GM23248 (cell line): ENCODE results near the gene TSSC4. TPM values are rescaled to one million over a fixed set of nuclear protein-coding genes. Genes with fewer than 3 reads are reported as not detected.
"Not testable (repeated sequence)": the region's sequence is repeated elsewhere in the genome, so short reads cannot be mapped to it uniquely, and the experiment has no call there.

Source experiments
- DNase-seq: peaks from one replicate; pipeline ENCODE4 v3.0.0-alpha.2; 2015
- H2AFZ ChIP-seq: fragments of 200-600 bp; sonication (generic); 2 replicates; pipeline ENCODE4 v1.6.1; 2016; ENCODE audit warnings: antibody characterized with exemption
- H3F3A ChIP-seq: fragments of 200-600 bp; sonication (generic); 2 replicates; pipeline ENCODE4 v1.6.1; 2016; ENCODE audit warnings: mild to moderate bottlenecking, antibody characterized with exemption, mixed run types; ENCODE audit not compliant: insufficient read depth
- H3K27ac ChIP-seq: fragments of 200-600 bp; sonication (generic); 2 replicates; pipeline ENCODE4 v1.5.1; 2016; ENCODE audit warnings: mild to moderate bottlenecking
- H3K27me3 ChIP-seq: fragments of 200-600 bp; sonication (generic); replicated peaks from 2 replicates; pipeline ENCODE4 v1.6.1; 2016; ENCODE audit warnings: mild to moderate bottlenecking; ENCODE audit not compliant: insufficient read depth
- H3K36me3 ChIP-seq: fragments of 200-600 bp; sonication (generic); 2 replicates; pipeline ENCODE4 v1.6.1; 2016; ENCODE audit warnings: low read depth, mild to moderate bottlenecking
- H3K4me1 ChIP-seq: fragments of 200-600 bp; sonication (generic); 2 replicates; pipeline ENCODE4 v1.6.1; 2016; ENCODE audit warnings: mild to moderate bottlenecking; ENCODE audit not compliant: insufficient read depth
- H3K4me2 ChIP-seq: fragments of 200-600 bp; sonication (generic); one replicate; pipeline ENCODE4 v1.6.1; 2016; ENCODE audit warnings: mild to moderate bottlenecking; ENCODE audit not compliant: unreplicated experiment
- H3K4me3 ChIP-seq: fragments of 200-600 bp; sonication (generic); 2 replicates; pipeline ENCODE4 v1.5.1; 2016; ENCODE audit warnings: mild to moderate bottlenecking
- H3K79me2 ChIP-seq: fragments of 200-600 bp; sonication (generic); 2 replicates; pipeline ENCODE4 v1.6.1; 2016; ENCODE audit warnings: mild to moderate bottlenecking; ENCODE audit not compliant: insufficient read depth
- H3K9ac ChIP-seq: fragments of 200-600 bp; sonication (generic); 2 replicates; pipeline ENCODE4 v1.6.1; 2016; ENCODE audit warnings: mild to moderate bottlenecking
- H3K9me2 ChIP-seq: fragments of 200-600 bp; sonication (generic); 2 replicates; pipeline ENCODE4 v1.6.1; 2016; ENCODE audit warnings: mixed run types, mild to moderate bottlenecking, moderate library complexity; ENCODE audit not compliant: insufficient read depth
- H3K9me3 ChIP-seq: fragments of 200-600 bp; sonication (generic); one replicate; pipeline ENCODE4 v1.6.1; 2017; ENCODE audit warnings: low read depth
- H4K20me1 ChIP-seq: fragments of 200-600 bp; sonication (generic); 2 replicates; pipeline ENCODE4 v1.6.0; 2016; ENCODE audit not compliant: insufficient read depth
- EZH2 ChIP-seq: fragments of 200-600 bp; sonication (generic); IDR thresholded peaks from 2 replicates; pipeline ENCODE4 v1.6.1; 2018; ENCODE audit warnings: antibody characterized with exemption, mild to moderate bottlenecking; ENCODE audit not compliant: insufficient read depth, poor library complexity, severe bottlenecking
- EZH2phosphoT487 ChIP-seq: fragments of 200-600 bp; sonication (generic); IDR thresholded peaks from 2 replicates; pipeline ENCODE4 v1.6.1; 2018; ENCODE audit warnings: antibody characterized with exemption, moderate library complexity, mild to moderate bottlenecking, low read depth; ENCODE audit not compliant: insufficient read depth
- WGBS, 2 experiments: methylation state at CpG; one replicate each; pipeline ENCODE4 v1.1.6; 2015 to 2017; ENCODE audit warnings: low lambda C conversion rate in 2 of 2, low coverage in 1 of 2; ENCODE audit errors: missing lambda C conversion rate in 2 of 2; 5-methylcytosine and 5-hydroxymethylcytosine counted together
- in situ Hi-C: fragments of 300-500 bp; cut with MboI; formaldehyde crosslinking; loops from 2 replicates; pipeline ENCODE4 v1.15.0; 2020
- polyA plus RNA-seq: library from polyadenylated mRNA; unstranded; fragments of >200 nt; fragmentation: Nextera tagmentation; extraction: Ambion mirVana; gene quantifications from 2 replicates; pipeline ENCODE4 v1.2.1, GENCODE V29; 2016
- total RNA-seq: library from RNA; depleted of rRNA; stranded (reverse); fragments of >200 nt; shearing (Covaris generic); gene quantifications from 2 replicates; pipeline ENCODE4 v1.2.3, GENCODE V29; 2014

Gene TSSC4
- total and polyA plus RNA-seq, 2 experiments from 2014 or later: 44.4 to 61.8 TPM

GRCh38 chr11:2363577-2364370, 36.8 kb upstream of the TSSC4 start:
- no peak for TF ChIP-seq EZH2phosphoT487
- TF ChIP-seq EZH2: no peak
- Histone ChIP-seq H3K27ac (no peak overlapping the region), H3F3A (no peaks in the 10 kb centered on the region), H3K4me1 (no peaks in the 10 kb centered on the region), H2AFZ (no peak overlapping the region), H3K27me3 (no peaks in the 10 kb centered on the region), H3K4me2 (no peak overlapping the region), H3K9me3 (no peaks in the 10 kb centered on the region), H3K79me2 (no peaks in the 10 kb centered on the region), H3K9me2 (no peaks in the 10 kb centered on the region), H3K36me3 (no peaks in the 10 kb centered on the region), H3K4me3 (no peak overlapping the region), H4K20me1 (no peaks in the 10 kb centered on the region), H3K9ac (no peak overlapping the region)
- WGBS, 2 experiments: 76 to 80% methylated on average over 14 to 15 of the region's 15 CpGs
- in situ Hi-C loops: no loop called here
- no peak for DNase-seq

- H3F3A ChIP-seq, DNase-seq, H3K4me2 ChIP-seq: not testable (repeated sequence)
These were observed 36.2 kb upstream of the TSSC4 start for GRCh38 chr11:2364386-2364785.

GRCh38 chr11:2365571-2366210, 34.9 kb upstream of the TSSC4 start:
- Histone ChIP-seq H3K9me2 (no peaks in the 10 kb centered on the region), H2AFZ (no peak overlapping the region), H3K36me3 (no peaks in the 10 kb centered on the region), H3K79me2 (no peaks in the 10 kb centered on the region), H3K4me3 (no peak overlapping the region), H3K9ac (no peak overlapping the region), H3K27me3 (no peaks in the 10 kb centered on the region), H3K4me1 (no peaks in the 10 kb centered on the region), H3K4me2 (no peak overlapping the region), H4K20me1 (no peaks in the 10 kb centered on the region), H3K9me3 (no peaks in the 10 kb centered on the region), H3F3A (no peaks in the 10 kb centered on the region), H3K27ac (no peak overlapping the region)
- in situ Hi-C loops: no loop called here
- DNase-seq: no peak
- TF ChIP-seq EZH2 (no peak), EZH2phosphoT487 (no peak)
- WGBS, 2 experiments: 79 to 80% methylated on average over 16 of the region's 16 CpGs

More at GRCh38 chr11:2364386-2364785, 36.2 kb upstream of the TSSC4 start:
- WGBS, 2 experiments: 75 to 80% methylated on average over 12 of the region's 12 CpGs
- H3K4me3 ChIP-seq, in situ Hi-C loops, H3K9me2 ChIP-seq, H2AFZ ChIP-seq, H4K20me1 ChIP-seq, H3K27me3 ChIP-seq, H3K79me2 ChIP-seq, H3K4me1 ChIP-seq, H3K9me3 ChIP-seq, H3K9ac ChIP-seq, H3K36me3 ChIP-seq, H3K27ac ChIP-seq: not testable (repeated sequence)

GRCh38 chr11:2366276-2366675, 34.3 kb upstream of the TSSC4 start:
- 46 to 51% methylated on average over 8 to 11 of the region's 11 CpGs for WGBS, 2 experiments
- Histone ChIP-seq H3K4me1 (no peaks in the 10 kb centered on the region), H2AFZ (no peak overlapping the region), H3K27ac (no peak overlapping the region), H3K9me3 (no peaks in the 10 kb centered on the region), H3K4me2 (no peak overlapping the region), H4K20me1 (no peaks in the 10 kb centered on the region), H3K9me2 (no peaks in the 10 kb centered on the region), H3K27me3 (no peaks in the 10 kb centered on the region), H3F3A (no peaks in the 10 kb centered on the region), H3K9ac (no peak overlapping the region), H3K79me2 (no peaks in the 10 kb centered on the region), H3K4me3 (no peak overlapping the region), H3K36me3 (no peaks in the 10 kb centered on the region)
- no peak for DNase-seq
- in situ Hi-C loops: no loop called here
- no peak for TF ChIP-seq EZH2
- TF ChIP-seq EZH2phosphoT487: no peak
